HEK293 (cell line): Measurements from ENCODE around the gene DPM2.

Source experiments
- CTCF ChIA-PET: fragments of 350-600 bp; formaldehyde crosslinking; extraction: SDS; loops from one replicate; lab custom pipeline; 2021; ENCODE audit warnings: antibody characterized with exemption; lab: Yijun Ruan, JAX
- POLR2A ChIA-PET: fragments of 300-600 bp; formaldehyde crosslinking; extraction: SDS; loops from one replicate; lab custom pipeline; 2020; ENCODE audit warnings: antibody characterized with exemption, inconsistent platforms; lab: Yijun Ruan, JAX
- H3K27ac ChIP-seq: fragments of 200-500 bp; sonication (Bioruptor generic); 2 replicates; pipeline ENCODE4 v1.5.1; 2014; ENCODE audit warnings: low read depth, low read length, control low read depth, inconsistent platforms; ENCODE audit errors: extremely low read depth
- H3K36me3 ChIP-seq, 2 experiments: fragments of 200-500 bp in 1 of 2; sonication (Bioruptor generic) in 1 of 2; 1 replicate in 1 of 2; 2 replicates in 1 of 2; pipeline ENCODE4 v1.5.1; 2014 to 2017; ENCODE audit warnings: inconsistent platforms in 2 of 2, low read length in 2 of 2; ENCODE audit not compliant: control insufficient read depth in 2 of 2, insufficient read depth in 1 of 2
- H3K4me1 ChIP-seq: fragments of 200-500 bp; sonication (Bioruptor generic); 2 replicates; pipeline ENCODE4 v1.5.1; 2014; ENCODE audit warnings: mild to moderate bottlenecking, low read length, inconsistent platforms; ENCODE audit not compliant: control insufficient read depth, insufficient read depth
- H3K4me3 ChIP-seq: 2 replicates; pipeline ENCODE4 v1.5.1; 2011; ENCODE audit warnings: low read depth, mild to moderate bottlenecking, control low read depth, low read length, moderate library complexity
- H3K9me3 ChIP-seq: fragments of 200-500 bp; sonication (Bioruptor generic); 2 replicates; pipeline ENCODE4 v1.5.1; 2014; ENCODE audit warnings: low read depth, low read length, inconsistent platforms; ENCODE audit not compliant: control insufficient read depth, insufficient read depth
- GFI1B ChIP-seq: fragments of 450-650 bp; formaldehyde crosslinking; IDR thresholded peaks from 2 replicates; pipeline ENCODE4 v1.5.1; 2016; ENCODE audit warnings: missing biosample characterization, missing genetic modification characterization
- HOXD13 ChIP-seq: sonication (generic); formaldehyde crosslinking; IDR thresholded peaks from 2 replicates; pipeline ENCODE4 v1.8.0; 2022; ENCODE audit warnings: missing genetic modification reagents, borderline replicate concordance
- PBX3 ChIP-seq: sonication (generic); formaldehyde crosslinking; IDR thresholded peaks from 2 replicates; pipeline ENCODE4 v1.8.1; 2022; ENCODE audit warnings: mild to moderate bottlenecking, moderate library complexity, missing genetic modification reagents
- REPIN1 ChIP-seq: fragments of 450-650 bp; formaldehyde crosslinking; IDR thresholded peaks from 2 replicates; pipeline ENCODE4 v1.5.1; 2017; ENCODE audit warnings: missing biosample characterization, missing genetic modification characterization, low read depth
- SCRT2 ChIP-seq: fragments of 450-650 bp; formaldehyde crosslinking; IDR thresholded peaks from 2 replicates; pipeline ENCODE4 v1.5.1; 2016; ENCODE audit warnings: missing biosample characterization, missing genetic modification characterization
- SETDB1 ChIP-seq: IDR thresholded peaks from one replicate; pipeline ENCODE4 v1.6.1; 2017; ENCODE audit warnings: mild to moderate bottlenecking, low read length, moderate library complexity, mixed read lengths; ENCODE audit not compliant: insufficient read length
- ZBTB20 ChIP-seq: fragments of 450-650 bp; formaldehyde crosslinking; IDR thresholded peaks from 2 replicates; pipeline ENCODE4 v1.5.1; 2016; ENCODE audit warnings: missing biosample characterization, missing genetic modification characterization
- ZFP37 ChIP-seq: fragments of 450-650 bp; formaldehyde crosslinking; IDR thresholded peaks from 2 replicates; pipeline ENCODE4 v1.5.1; 2016; ENCODE audit warnings: missing biosample characterization, missing genetic modification characterization
- ZNF146 ChIP-seq: fragments of 450-650 bp; formaldehyde crosslinking; IDR thresholded peaks from 2 replicates; pipeline ENCODE4 v1.5.1; 2016; ENCODE audit warnings: missing biosample characterization, missing genetic modification characterization
- ZNF169 ChIP-seq: fragments of 450-650 bp; formaldehyde crosslinking; IDR thresholded peaks from 2 replicates; pipeline ENCODE4 v1.5.1; 2016; ENCODE audit warnings: missing biosample characterization, missing genetic modification characterization
- ZNF354C ChIP-seq: fragments of 450-650 bp; formaldehyde crosslinking; IDR thresholded peaks from 2 replicates; pipeline ENCODE4 v1.5.1; 2016; ENCODE audit warnings: missing biosample characterization, missing genetic modification characterization, low read depth, borderline replicate concordance
- ZNF426 ChIP-seq: fragments of 450-650 bp; formaldehyde crosslinking; IDR thresholded peaks from 2 replicates; pipeline ENCODE4 v1.5.1; 2017; ENCODE audit warnings: missing biosample characterization, missing genetic modification characterization, mild to moderate bottlenecking, inconsistent platforms, moderate library complexity
- ZNF433 ChIP-seq: fragments of 450-650 bp; formaldehyde crosslinking; IDR thresholded peaks from 2 replicates; pipeline ENCODE4 v1.5.1; 2016; ENCODE audit warnings: missing biosample characterization, missing genetic modification characterization, low read depth
- ZNF473 ChIP-seq: fragments of 450-650 bp; formaldehyde crosslinking; IDR thresholded peaks from 2 replicates; pipeline ENCODE4 v1.5.1; 2017; ENCODE audit warnings: missing biosample characterization, missing genetic modification characterization
- ZNF514 ChIP-seq: fragments of 450-650 bp; formaldehyde crosslinking; IDR thresholded peaks from 2 replicates; pipeline ENCODE4 v1.5.1; 2016; ENCODE audit warnings: missing biosample characterization, missing genetic modification characterization
- ZNF529 ChIP-seq: fragments of 450-650 bp; formaldehyde crosslinking; IDR thresholded peaks from 2 replicates; pipeline ENCODE4 v1.5.1; 2017; ENCODE audit warnings: missing genetic modification characterization, missing biosample characterization; ENCODE audit not compliant: insufficient replicate concordance
- ZNF555 ChIP-seq: fragments of 450-650 bp; formaldehyde crosslinking; conservative IDR thresholded peaks from 2 replicates; pipeline ENCODE4 v1.5.1; 2017; ENCODE audit warnings: missing biosample characterization, mild to moderate bottlenecking, missing genetic modification characterization, inconsistent platforms
- ZNF664 ChIP-seq: fragments of 450-650 bp; formaldehyde crosslinking; IDR thresholded peaks from 2 replicates; pipeline ENCODE4 v1.5.1; 2016; ENCODE audit warnings: missing biosample characterization, missing genetic modification characterization
- ZNF707 ChIP-seq: fragments of 450-650 bp; formaldehyde crosslinking; IDR thresholded peaks from 2 replicates; pipeline ENCODE4 v1.5.1; 2016; ENCODE audit warnings: missing biosample characterization, missing genetic modification characterization
- TF ChIP-seq, protein P1 (sequence below): fragments of 450-650 bp; formaldehyde crosslinking; optimal IDR thresholded peaks from 2 replicates; pipeline ENCODE3; 2016; ENCODE audit warnings: missing biosample characterization, mild to moderate bottlenecking, missing genetic modification characterization
- TF ChIP-seq, protein P2 (sequence below): fragments of 450-650 bp; formaldehyde crosslinking; IDR thresholded peaks from 2 replicates; pipeline ENCODE4 v1.5.1; 2016; ENCODE audit warnings: missing biosample characterization, missing genetic modification characterization
- TF ChIP-seq, protein P3 (sequence below): fragments of 450-650 bp; formaldehyde crosslinking; IDR thresholded peaks from 2 replicates; pipeline ENCODE4 v1.5.1; 2017; ENCODE audit warnings: missing biosample characterization, missing genetic modification characterization
- TF ChIP-seq, protein P4 (sequence below): fragments of 450-650 bp; formaldehyde crosslinking; IDR thresholded peaks from 2 replicates; pipeline ENCODE4 v1.5.1; 2016; ENCODE audit warnings: missing biosample characterization, missing genetic modification characterization

The DPM2 gene

DNA sequence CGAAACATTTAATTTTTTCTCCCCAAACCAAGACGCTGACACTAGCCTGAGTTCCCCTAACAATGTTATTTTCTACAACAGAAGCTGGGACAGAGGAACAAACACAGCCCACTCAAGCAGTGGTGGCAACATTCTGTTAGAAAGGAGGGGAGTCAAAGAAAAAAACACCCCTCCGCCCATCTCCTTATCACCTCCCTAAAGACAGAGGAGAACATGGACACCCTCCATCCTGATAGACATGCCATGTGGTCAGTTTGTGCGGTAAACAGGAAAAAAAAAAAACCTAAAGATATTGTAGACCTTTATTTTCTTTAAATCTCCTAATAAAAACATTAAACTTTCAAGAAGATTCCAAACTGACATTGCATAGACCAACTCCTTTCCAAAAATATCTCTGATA is 2.9 kb upstream of the DPM2 start:
- ChIA-PET CTCF (interaction anchor here (0.9 to 8.1 kb wide), 7 partner anchors 10 to 177 kb away, joined by 3 to 165 read pairs (median 36); partner anchors contain the start of gene EEIG1), POLR2A (interaction anchor here (1.0 kb wide), 1 partner anchor 17 kb away, joined by 3 read pairs; no protein-coding TSS in a partner anchor)
- Histone ChIP-seq H3K4me1 (peaks cover 5% of the 10 kb centered on the region; the same call in 1 of the 2 replicates), H3K4me3 (no peak overlapping the region), H3K9me3 (no peaks in the 10 kb centered on the region), H3K27ac (no peak overlapping the region), H3K36me3 (peaks cover 0 to 44% of the 10 kb centered on the region in 2 experiments; a peak in 1 of 3 replicates)
- TF ChIP-seq ZNF354C: no peak
- TF ChIP-seq ZNF426 (tag by site-specific recombination): no peak
- no peak for TF ChIP-seq PBX3
- TF ChIP-seq ZNF433 (tag by site-specific recombination): no peak
- TF ChIP-seq SETDB1: no peak
- TF ChIP-seq, protein P1, sequence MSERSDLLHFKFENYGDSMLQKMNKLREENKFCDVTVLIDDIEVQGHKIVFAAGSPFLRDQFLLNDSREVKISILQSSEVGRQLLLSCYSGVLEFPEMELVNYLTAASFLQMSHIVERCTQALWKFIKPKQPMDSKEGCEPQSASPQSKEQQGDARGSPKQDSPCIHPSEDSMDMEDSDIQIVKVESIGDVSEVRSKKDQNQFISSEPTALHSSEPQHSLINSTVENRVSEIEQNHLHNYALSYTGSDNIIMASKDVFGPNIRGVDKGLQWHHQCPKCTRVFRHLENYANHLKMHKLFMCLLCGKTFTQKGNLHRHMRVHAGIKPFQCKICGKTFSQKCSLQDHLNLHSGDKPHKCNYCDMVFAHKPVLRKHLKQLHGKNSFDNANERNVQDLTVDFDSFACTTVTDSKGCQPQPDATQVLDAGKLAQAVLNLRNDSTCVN: no peak
- TF ChIP-seq ZNF146 (tag by site-specific recombination): no peak
- no peak for TF ChIP-seq ZBTB20
- no peak for TF ChIP-seq REPIN1 (tag by site-specific recombination)
- no peak for TF ChIP-seq ZNF529 (tag by site-specific recombination)
- TF ChIP-seq SCRT2 (tag by site-specific recombination): no peak
- TF ChIP-seq ZNF514 (tag by site-specific recombination): no peak
- TF ChIP-seq, protein P2, sequence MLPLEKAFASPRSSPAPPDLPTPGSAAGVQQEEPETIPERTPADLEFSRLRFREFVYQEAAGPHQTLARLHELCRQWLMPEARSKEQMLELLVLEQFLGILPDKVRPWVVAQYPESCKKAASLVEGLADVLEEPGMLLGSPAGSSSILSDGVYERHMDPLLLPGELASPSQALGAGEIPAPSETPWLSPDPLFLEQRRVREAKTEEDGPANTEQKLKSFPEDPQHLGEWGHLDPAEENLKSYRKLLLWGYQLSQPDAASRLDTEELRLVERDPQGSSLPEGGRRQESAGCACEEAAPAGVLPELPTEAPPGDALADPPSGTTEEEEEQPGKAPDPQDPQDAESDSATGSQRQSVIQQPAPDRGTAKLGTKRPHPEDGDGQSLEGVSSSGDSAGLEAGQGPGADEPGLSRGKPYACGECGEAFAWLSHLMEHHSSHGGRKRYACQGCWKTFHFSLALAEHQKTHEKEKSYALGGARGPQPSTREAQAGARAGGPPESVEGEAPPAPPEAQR (tag by site-specific recombination): no peak
- TF ChIP-seq ZNF707 (tag by site-specific recombination): no peak
- no peak for TF ChIP-seq ZNF473
- TF ChIP-seq HOXD13: no peak
- TF ChIP-seq ZNF664 (tag by site-specific recombination): no peak

- CTCF ChIA-PET: interaction anchor here (7.0 to 8.1 kb wide), 2 partner anchors 42 to 97 kb away, joined by 94 to 165 read pairs; partner anchors contain the start of gene EEIG1
- no peak for TF ChIP-seq ZNF169 (tag by site-specific recombination)
- TF ChIP-seq, protein P3, sequence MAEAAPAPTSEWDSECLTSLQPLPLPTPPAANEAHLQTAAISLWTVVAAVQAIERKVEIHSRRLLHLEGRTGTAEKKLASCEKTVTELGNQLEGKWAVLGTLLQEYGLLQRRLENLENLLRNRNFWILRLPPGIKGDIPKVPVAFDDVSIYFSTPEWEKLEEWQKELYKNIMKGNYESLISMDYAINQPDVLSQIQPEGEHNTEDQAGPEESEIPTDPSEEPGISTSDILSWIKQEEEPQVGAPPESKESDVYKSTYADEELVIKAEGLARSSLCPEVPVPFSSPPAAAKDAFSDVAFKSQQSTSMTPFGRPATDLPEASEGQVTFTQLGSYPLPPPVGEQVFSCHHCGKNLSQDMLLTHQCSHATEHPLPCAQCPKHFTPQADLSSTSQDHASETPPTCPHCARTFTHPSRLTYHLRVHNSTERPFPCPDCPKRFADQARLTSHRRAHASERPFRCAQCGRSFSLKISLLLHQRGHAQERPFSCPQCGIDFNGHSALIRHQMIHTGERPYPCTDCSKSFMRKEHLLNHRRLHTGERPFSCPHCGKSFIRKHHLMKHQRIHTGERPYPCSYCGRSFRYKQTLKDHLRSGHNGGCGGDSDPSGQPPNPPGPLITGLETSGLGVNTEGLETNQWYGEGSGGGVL (tag by site-specific recombination): no peak
- TF ChIP-seq SETDB1: no peak
- TF ChIP-seq, protein P4, sequence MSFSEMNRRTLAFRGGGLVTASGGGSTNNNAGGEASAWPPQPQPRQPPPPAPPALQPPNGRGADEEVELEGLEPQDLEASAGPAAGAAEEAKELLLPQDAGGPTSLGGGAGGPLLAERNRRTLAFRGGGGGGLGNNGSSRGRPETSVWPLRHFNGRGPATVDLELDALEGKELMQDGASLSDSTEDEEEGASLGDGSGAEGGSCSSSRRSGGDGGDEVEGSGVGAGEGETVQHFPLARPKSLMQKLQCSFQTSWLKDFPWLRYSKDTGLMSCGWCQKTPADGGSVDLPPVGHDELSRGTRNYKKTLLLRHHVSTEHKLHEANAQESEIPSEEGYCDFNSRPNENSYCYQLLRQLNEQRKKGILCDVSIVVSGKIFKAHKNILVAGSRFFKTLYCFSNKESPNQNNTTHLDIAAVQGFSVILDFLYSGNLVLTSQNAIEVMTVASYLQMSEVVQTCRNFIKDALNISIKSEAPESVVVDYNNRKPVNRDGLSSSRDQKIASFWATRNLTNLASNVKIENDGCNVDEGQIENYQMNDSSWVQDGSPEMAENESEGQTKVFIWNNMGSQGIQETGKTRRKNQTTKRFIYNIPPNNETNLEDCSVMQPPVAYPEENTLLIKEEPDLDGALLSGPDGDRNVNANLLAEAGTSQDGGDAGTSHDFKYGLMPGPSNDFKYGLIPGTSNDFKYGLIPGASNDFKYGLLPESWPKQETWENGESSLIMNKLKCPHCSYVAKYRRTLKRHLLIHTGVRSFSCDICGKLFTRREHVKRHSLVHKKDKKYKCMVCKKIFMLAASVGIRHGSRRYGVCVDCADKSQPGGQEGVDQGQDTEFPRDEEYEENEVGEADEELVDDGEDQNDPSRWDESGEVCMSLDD (tag by site-specific recombination): no peak
- TF ChIP-seq ZNF426 (tag by site-specific recombination): no peak
- no peak for TF ChIP-seq ZNF555
- TF ChIP-seq GFI1B (tag by site-specific recombination): no peak
- TF ChIP-seq ZFP37 (tag by site-specific recombination): no peak
Measured at GRCh38 chr9:127938298-127938690, 640 bp upstream of the DPM2 start.

More at GRCh38 chr9:127938298-127938690, 640 bp upstream of the DPM2 start:
- 0 out of 2 replicates have a peak, but pooled peaks cover 2% of the 10 kb centered on the region for H3K4me1 ChIP-seq
- no peak overlapping the region for H3K27ac ChIP-seq
- H3K4me3 ChIP-seq: no peak overlapping the region
- no peaks in the 10 kb centered on the region for H3K9me3 ChIP-seq
- POLR2A ChIA-PET: no interaction called here
- peaks cover 0 to 38% of the 10 kb centered on the region in 2 experiments; a peak in 1 of 3 replicates for H3K36me3 ChIP-seq
